Nephron progenitor cell (in vitro differentiated cells): ENCODE measurements around the gene DNAH10.

Experiments
- DNase-seq: peaks from one replicate; pipeline ENCODE4 v3.0.0; 2021
- H3K27ac Mint-ChIP-seq: 2 replicates; pipeline ENCODE4 v1.8.0; 2021; ENCODE audit warnings: mild to moderate bottlenecking, moderate library complexity, mixed read lengths
- H3K27me3 Mint-ChIP-seq: 2 replicates; pipeline ENCODE4 v1.8.0; 2021; ENCODE audit warnings: mild to moderate bottlenecking, low read depth, mixed read lengths; ENCODE audit not compliant: poor library complexity
- H3K36me3 Mint-ChIP-seq: 2 replicates; pipeline ENCODE4 v1.8.0; 2021; ENCODE audit warnings: low read depth, mixed read lengths
- H3K4me1 Mint-ChIP-seq: 2 replicates; pipeline ENCODE4 v1.8.0; 2021; ENCODE audit warnings: mixed read lengths
- H3K4me3 Mint-ChIP-seq: 2 replicates; pipeline ENCODE4 v1.8.0; 2021; ENCODE audit warnings: mild to moderate bottlenecking, moderate library complexity, mixed read lengths
- H3K9me3 Mint-ChIP-seq: 2 replicates; pipeline ENCODE4 v1.8.0; 2021; ENCODE audit warnings: mild to moderate bottlenecking, moderate library complexity, mixed read lengths
- TF ChIP-seq, protein P1 (sequence below): fragments of 200-600 bp; sonication (generic); IDR thresholded peaks from 2 replicates; pipeline ENCODE4 v1.5.0; 2021; ENCODE audit warnings: antibody characterized with exemption

The DNAH10 gene

GRCh38 chr12:123949770-123950165 lies 187.7 kb downstream of the DNAH10 start:
- H3K27ac Mint-ChIP-seq = no peak overlapping the region
- TF ChIP-seq, protein P1, sequence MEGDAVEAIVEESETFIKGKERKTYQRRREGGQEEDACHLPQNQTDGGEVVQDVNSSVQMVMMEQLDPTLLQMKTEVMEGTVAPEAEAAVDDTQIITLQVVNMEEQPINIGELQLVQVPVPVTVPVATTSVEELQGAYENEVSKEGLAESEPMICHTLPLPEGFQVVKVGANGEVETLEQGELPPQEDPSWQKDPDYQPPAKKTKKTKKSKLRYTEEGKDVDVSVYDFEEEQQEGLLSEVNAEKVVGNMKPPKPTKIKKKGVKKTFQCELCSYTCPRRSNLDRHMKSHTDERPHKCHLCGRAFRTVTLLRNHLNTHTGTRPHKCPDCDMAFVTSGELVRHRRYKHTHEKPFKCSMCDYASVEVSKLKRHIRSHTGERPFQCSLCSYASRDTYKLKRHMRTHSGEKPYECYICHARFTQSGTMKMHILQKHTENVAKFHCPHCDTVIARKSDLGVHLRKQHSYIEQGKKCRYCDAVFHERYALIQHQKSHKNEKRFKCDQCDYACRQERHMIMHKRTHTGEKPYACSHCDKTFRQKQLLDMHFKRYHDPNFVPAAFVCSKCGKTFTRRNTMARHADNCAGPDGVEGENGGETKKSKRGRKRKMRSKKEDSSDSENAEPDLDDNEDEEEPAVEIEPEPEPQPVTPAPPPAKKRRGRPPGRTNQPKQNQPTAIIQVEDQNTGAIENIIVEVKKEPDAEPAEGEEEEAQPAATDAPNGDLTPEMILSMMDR = no peak
- H3K27me3 Mint-ChIP-seq = peaks cover 8% of the 10 kb centered on the region
- no peak for DNase-seq
- peaks cover 12% of the 10 kb centered on the region for H3K9me3 Mint-ChIP-seq
- peaks cover 39% of the 10 kb centered on the region for H3K36me3 Mint-ChIP-seq
- peaks cover 52% of the 10 kb centered on the region for H3K4me1 Mint-ChIP-seq
- H3K4me3 Mint-ChIP-seq = no peak overlapping the region

- H3K4me1 Mint-ChIP-seq = peaks cover 46% of the 10 kb centered on the region
- H3K36me3 Mint-ChIP-seq = peaks cover 34% of the 10 kb centered on the region
- no peak for DNase-seq
- H3K27me3 Mint-ChIP-seq = peaks cover 8% of the 10 kb centered on the region
- no peak overlapping the region for H3K4me3 Mint-ChIP-seq
- H3K9me3 Mint-ChIP-seq = peaks cover 12% of the 10 kb centered on the region
- peak overlapping the region; percentile 9 for H3K27ac Mint-ChIP-seq
- TF ChIP-seq, protein P1 = no peak
These were observed 188.6 kb downstream of the DNAH10 start for GRCh38 chr12:123950476-123951349.

GRCh38 chr12:123951467-123951866 lies 189.4 kb downstream of the DNAH10 start:
- Mint-ChIP-seq H3K27me3 (peaks cover 8% of the 10 kb centered on the region), H3K4me3 (no peak overlapping the region), H3K9me3 (peaks cover 12% of the 10 kb centered on the region), H3K36me3 (peaks cover 27% of the 10 kb centered on the region), H3K4me1 (peaks cover 46% of the 10 kb centered on the region), H3K27ac (no peak overlapping the region)
- DNase-seq = no peak
- TF ChIP-seq, protein P1 = no peak

- Mint-ChIP-seq H3K9me3 (peaks cover 12% of the 10 kb centered on the region), H3K4me1 (peaks cover 51% of the 10 kb centered on the region), H3K27ac (no peak overlapping the region), H3K36me3 (peaks cover 27% of the 10 kb centered on the region), H3K27me3 (peaks cover 8% of the 10 kb centered on the region), H3K4me3 (no peak overlapping the region)
- TF ChIP-seq, protein P1 = no peak
- no peak for DNase-seq
These were observed 189.9 kb downstream of the DNAH10 start for GRCh38 chr12:123952037-123952436.

DNA sequence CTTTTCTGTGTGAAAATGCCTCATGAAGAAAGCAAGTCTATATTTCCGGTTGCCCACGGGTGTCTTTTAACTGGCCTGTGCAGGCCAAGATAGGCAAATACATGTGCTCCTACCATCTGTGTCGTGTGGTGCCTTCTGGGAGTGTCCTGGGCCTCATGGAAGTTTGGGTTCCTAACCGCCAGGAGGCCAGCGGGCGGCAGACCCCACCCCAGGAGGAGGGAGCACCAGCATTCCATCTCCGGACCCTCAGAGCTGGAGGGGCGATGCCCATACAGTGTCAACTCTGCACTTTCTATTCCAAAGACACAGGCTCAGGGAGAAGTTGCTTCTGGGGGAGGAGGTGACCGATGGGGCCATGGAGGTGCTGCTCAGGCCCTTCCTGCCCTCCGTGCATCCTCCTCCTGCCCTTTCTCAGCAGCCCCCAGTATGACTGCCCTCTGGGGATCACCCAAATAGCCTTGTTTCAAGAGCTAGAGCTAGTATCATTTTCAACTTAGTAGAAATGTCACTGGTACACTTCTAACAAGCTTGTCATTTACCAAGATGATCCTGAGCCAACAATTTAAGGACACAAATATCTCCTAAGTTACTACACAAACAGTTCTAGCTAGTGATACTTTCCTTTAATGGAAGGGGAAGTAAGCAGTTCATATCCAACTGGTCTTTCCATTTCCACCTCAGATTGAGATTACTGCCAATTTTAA lies 192.7 kb downstream of the DNAH10 start:
- peaks cover 4% of the 10 kb centered on the region for H3K9me3 Mint-ChIP-seq
- no peak overlapping the region for H3K4me3 Mint-ChIP-seq
- H3K36me3 Mint-ChIP-seq = peaks cover 4% of the 10 kb centered on the region
- TF ChIP-seq, protein P1 = no peak
- no peak for DNase-seq
- H3K27ac Mint-ChIP-seq = no peak overlapping the region
- H3K4me1 Mint-ChIP-seq = peaks cover 41% of the 10 kb centered on the region
- H3K27me3 Mint-ChIP-seq = peaks cover 6% of the 10 kb centered on the region
